ENCODE results near the gene PDGFRB. TPM values are rescaled to one million over a fixed set of nuclear protein-coding genes. Genes with fewer than 3 reads are reported as not detected.

Gene PDGFRB
- 21.0 and 31.1 TPM in 2 replicates for total RNA-seq (2014; rRNA removed; shearing (Covaris generic))

- DNase-seq (ENCODE audit: low spot score), result no peak
- in situ Hi-C loops (cut with HindIII; ENCODE audit: low sequenced_read_pairs), result no loop called here
Observed at GRCh38 chr5:150155258-150156026, at the start of gene PDGFRB. PDGFRB (minus strand) TSS chr5:150155845; CDS start chr5:150137047, 18,798 bp downstream.

DNA sequence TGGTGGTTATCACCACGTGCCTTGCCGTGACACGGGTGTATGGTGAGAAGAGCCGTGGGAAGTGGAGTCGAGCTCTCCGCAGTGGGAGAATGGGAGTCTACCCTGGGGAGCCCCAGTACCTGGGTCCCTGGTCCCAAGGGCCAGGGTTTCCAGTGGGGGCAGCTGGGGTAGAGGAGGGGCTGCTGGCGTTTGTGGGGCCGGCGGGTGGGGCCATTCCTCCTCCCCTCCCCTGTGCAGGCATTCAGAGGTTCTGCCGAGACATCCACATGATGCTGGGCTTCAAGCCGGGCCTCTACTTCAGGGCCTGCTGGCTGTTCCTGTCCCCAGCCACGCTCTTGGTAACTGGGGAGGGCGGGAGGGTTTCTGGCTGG is 48.9 kb upstream of the PDGFRB start:
- no peak for DNase-seq (ENCODE audit: low spot score)
- in situ Hi-C loops (cut with HindIII; ENCODE audit: low sequenced_read_pairs), result no loop called here

DNA sequence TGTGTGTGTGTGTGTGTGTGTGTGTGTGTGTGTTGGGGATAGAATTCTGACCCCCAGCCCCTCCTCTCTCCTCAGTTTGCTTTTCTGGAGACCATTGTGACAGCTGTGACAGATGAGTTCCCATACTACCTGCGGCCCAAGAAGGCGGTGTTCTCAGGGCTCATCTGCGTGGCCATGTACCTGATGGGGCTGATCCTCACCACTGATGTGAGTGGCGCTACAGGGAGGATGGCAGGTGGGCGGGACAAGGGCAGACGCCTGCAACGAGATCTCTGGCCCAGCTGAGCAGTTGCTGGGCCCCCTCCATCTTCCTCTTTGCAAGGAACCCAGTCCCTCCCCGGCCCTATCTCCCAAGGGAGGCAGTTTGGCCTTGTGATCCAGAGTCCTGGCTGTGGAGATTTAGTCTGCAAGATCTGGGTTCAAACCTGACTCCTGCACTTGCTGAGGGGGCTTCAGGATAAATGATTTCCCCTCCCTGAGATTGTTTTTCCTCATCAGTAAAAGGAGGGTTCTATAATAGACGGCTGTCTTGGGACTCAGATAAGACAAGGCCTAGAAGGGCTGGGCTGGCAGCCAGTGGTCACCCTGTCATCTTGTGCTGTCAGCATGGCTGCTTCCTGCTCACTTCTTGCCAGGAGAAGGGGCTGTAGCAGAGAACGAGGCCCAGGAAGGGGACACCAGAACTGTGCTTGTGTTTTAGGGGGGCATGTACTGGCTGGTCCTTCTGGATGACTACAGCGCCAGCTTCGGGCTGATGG is 48.4 kb upstream of the PDGFRB start:
- peak; percentile 47 for DNase-seq (ENCODE audit: low spot score)
- in situ Hi-C loops (cut with HindIII; ENCODE audit: low sequenced_read_pairs), result no loop called here

DNA sequence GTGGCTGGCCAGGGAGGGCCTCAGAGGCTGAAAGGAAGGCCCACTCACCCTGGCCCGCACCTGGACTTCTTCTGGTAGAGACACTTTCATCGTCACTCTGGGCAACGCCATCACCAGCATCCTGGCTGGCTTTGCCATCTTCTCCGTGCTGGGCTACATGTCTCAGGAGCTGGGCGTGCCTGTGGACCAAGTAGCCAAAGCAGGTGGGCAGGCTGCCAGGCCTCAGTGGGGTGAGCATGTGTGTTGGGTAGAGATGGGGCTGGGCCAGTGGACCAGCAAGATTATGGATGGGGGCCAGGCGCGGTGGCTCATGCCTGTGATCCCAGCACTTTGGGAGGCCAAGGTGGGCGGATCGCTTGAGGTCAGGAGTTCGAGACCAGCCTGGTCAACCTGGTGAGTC is 46.9 kb upstream of the PDGFRB start:
- in situ Hi-C loops (cut with HindIII; ENCODE audit: low sequenced_read_pairs), result no loop called here
- DNase-seq (ENCODE audit: low spot score), result peak; percentile 83

GRCh38 chr5:150197476-150197875 is 41.8 kb upstream of the PDGFRB start:
- in situ Hi-C loops (cut with HindIII; ENCODE audit: low sequenced_read_pairs), result no loop called here
- no peak for DNase-seq (ENCODE audit: low spot score)

DNA sequence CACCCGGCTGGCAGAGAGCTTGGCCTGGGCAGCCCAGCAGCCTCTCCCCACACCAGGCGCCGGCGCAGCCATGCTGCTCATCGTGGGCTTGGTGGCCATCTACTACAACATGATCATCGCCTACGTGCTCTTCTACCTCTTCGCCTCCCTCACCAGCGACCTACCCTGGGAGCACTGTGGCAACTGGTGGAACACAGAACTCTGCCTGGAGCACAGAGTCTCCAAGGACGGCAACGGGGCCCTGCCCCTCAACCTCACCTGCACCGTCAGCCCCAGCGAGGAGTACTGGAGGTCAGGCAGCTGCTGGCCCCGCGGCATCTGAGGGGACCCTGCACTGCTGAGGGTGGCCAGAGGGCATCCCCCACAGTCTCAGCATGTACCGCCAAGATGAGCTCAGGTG is 41.3 kb upstream of the PDGFRB start:
- in situ Hi-C loops (cut with HindIII; ENCODE audit: low sequenced_read_pairs), result no loop called here
- DNase-seq (ENCODE audit: low spot score), result no peak

- in situ Hi-C loops (cut with HindIII; ENCODE audit: low sequenced_read_pairs), result no loop called here
- DNase-seq (ENCODE audit: low spot score), result no peak
Observed at GRCh38 chr5:150196514-150196913, 40.9 kb upstream of the PDGFRB start.

GRCh38 chr5:150195736-150196485 is 40.3 kb upstream of the PDGFRB start:
- in situ Hi-C loops (cut with HindIII; ENCODE audit: low sequenced_read_pairs), result no loop called here

DNA sequence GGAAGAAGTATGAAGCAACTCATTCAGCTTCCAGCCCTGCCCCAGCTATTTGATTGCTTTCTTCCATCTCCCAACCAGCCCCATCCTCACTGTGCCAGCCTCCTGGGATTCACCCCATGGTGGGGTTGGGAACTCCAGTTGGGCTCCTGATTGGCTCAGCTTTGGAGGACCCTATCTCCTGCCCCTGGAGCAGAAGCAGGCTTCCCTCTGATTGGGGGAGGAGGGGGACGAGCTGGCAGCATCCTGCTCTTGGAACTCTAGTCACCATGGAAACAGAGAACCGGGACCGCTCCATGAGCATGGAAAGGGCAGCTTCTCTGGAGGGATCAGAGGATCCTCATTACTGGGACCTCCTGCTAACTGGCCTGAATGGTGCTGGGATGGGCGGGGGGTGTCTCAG is 36.8 kb upstream of the PDGFRB start:
- in situ Hi-C loops (cut with HindIII; ENCODE audit: low sequenced_read_pairs), result no loop called here
- peak; percentile 77 for DNase-seq (ENCODE audit: low spot score)

More at GRCh38 chr5:150195736-150196485, 40.3 kb upstream of the PDGFRB start:
- DNase-seq (ENCODE audit: low spot score), result no peak

DNA sequence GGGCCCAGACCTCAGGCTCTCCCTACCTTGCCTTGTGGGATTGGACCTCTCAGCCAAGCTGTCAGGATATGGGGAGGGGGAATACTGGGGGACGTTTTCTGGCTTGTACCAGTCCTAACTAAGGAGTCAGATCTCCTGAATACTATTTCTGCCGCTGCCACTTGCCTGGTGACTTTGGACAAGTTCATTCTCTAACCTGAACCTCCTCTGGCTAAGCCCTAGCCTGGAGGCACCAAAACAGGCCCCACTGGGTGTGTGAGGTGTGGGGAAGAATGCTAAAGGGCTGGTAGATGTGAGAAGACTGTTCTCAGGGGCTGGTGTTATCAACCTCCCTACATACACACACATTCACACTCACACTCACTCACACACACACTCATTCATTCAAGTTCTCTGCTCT is 35.3 kb upstream of the PDGFRB start:
- DNase-seq (ENCODE audit: low spot score), result peak; percentile 53
- in situ Hi-C loops (cut with HindIII; ENCODE audit: low sequenced_read_pairs), result no loop called here

DNA sequence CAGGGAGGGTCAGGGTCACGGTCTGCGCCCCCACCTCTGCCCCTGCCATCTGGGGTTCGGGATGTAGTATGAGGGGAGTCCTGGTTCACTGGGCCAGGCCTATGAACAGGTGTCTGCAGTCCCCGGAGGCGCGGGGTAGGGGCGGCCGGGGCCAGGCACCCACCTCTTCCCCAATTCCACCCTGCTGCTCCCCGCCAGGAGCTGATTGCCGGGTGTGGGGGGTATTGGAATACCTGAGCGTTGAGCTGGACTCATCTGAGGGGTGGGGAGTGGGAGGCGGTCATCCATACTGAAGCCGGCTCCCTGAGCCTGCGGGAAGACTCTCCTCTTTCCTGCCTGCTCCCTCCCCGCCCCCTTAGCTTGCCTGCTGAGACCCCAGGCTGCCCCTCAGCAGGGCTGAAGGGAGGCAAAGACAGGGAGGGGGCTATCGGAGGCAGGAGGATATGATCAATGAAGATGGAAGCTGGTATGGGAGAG is 34.9 kb upstream of the PDGFRB start:
- peak; percentile 18 for DNase-seq (ENCODE audit: low spot score)
- in situ Hi-C loops (cut with HindIII; ENCODE audit: low sequenced_read_pairs), result no loop called here

DNA sequence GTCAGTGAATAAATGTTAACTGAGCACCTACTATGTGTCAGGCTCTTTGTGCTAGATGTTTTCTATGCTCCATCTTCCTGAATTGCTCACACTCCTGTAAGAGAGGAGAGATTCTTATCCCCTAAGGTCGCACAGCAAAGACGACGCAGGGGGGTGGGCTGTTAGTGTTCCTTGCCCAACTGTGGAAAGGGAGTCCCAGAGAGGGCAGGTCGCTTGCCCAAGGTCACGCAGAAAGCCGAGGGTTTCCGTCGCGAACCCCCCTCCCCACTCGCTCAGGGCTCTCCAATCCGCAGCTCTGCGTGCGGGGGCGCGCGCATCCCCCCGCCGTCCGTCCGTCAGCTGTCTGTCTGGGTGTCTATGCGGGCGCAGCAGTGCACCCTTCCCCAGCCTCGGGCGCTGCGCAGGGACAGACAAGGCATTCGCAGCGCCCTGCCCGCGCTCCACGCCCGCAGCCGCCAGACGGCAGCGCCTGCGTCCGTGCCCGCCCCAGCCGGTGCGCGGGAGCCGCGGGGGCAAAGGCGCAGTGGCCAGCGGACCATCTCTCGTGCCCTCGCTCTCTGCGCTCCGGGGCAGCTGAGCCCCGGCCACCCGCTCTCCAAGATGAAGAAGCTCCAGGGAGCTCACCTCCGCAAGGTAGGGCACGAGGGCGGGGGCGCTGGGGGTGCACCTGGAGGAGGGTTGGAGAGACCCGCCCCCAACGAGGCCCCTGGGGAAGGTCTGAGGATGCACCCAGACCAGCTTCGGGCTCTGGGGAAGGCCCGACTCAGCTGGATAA is 34.3 kb upstream of the PDGFRB start, which contains the start of gene SLC6A7:
Gene SLC6A7 (plus strand): TSS at position 335 of the 775 bp plus-strand sequence. CDS start 266 bp downstream, at position 601.
- in situ Hi-C loops (cut with HindIII; ENCODE audit: low sequenced_read_pairs), result no loop called here

DNA sequence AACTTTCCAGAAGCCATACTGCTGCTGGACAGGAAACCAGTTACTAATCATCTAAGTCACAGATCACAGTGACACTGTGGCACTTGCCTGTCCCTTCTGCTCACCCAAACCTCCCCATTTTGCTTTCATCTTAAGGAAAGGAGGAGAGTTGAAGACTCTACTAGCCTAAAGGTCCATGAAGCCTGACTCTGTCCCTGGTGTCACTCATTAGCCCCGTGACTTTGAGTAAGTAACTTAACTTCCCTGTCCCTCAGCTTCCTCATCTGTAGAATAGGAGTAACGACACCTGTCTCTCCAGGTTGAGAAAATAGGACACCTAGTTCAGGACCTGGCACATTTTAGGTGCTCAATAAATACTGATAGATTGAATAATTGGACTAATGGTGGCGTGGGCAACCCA is 33.7 kb upstream of the PDGFRB start:
- DNase-seq (ENCODE audit: low spot score), result peak; percentile 26
- in situ Hi-C loops (cut with HindIII; ENCODE audit: low sequenced_read_pairs), result no loop called here

More for the DNA sequence above, 34.3 kb upstream of the PDGFRB start, which contains the start of gene SLC6A7:
- DNase-seq (ENCODE audit: low spot score), result peak; percentile 53

DNA sequence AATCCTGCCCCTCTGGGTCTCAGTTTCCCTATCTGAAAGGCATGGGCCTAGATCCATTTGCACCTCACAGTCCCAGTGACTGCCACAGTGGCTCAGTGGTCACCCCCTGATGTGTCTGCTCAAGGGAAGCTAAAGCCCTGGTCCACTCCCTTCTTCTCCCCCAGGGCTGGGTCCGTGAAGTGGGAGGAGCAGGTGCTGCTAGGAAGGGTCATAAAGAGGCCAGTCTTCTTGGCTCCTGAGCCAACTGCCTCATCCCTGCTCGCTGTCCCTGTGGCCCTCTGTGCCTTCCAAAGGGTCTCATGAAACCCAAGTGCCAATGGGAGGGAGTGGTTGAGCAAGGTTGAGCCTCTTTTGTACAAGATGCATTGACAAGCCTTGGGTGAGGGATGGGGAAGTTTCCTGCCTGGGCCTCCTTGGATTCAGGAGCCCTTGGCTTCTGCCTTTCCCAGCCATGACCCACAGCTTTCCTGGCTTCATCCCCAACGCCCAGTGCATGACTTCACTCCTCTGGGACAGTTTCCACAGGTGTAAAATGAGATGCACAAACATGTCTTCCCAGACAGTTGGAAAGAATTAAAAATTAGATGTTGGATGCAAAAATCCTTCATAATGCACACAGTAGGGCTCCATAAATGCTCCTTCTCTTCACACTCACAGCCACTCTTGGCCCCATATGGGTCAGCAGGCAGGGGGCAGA is 32.6 kb upstream of the PDGFRB start:
- in situ Hi-C loops (cut with HindIII; ENCODE audit: low sequenced_read_pairs), result no loop called here
- DNase-seq (ENCODE audit: low spot score), result no peak

- in situ Hi-C loops (cut with HindIII; ENCODE audit: low sequenced_read_pairs), result no loop called here
- DNase-seq (ENCODE audit: low spot score), result peak; percentile 94
Observed at GRCh38 chr5:150186897-150187296, 31.3 kb upstream of the PDGFRB start.

GRCh38 chr5:150186137-150186536 is 30.5 kb upstream of the PDGFRB start:
- DNase-seq (ENCODE audit: low spot score), result no peak
- in situ Hi-C loops (cut with HindIII; ENCODE audit: low sequenced_read_pairs), result no loop called here

DNA sequence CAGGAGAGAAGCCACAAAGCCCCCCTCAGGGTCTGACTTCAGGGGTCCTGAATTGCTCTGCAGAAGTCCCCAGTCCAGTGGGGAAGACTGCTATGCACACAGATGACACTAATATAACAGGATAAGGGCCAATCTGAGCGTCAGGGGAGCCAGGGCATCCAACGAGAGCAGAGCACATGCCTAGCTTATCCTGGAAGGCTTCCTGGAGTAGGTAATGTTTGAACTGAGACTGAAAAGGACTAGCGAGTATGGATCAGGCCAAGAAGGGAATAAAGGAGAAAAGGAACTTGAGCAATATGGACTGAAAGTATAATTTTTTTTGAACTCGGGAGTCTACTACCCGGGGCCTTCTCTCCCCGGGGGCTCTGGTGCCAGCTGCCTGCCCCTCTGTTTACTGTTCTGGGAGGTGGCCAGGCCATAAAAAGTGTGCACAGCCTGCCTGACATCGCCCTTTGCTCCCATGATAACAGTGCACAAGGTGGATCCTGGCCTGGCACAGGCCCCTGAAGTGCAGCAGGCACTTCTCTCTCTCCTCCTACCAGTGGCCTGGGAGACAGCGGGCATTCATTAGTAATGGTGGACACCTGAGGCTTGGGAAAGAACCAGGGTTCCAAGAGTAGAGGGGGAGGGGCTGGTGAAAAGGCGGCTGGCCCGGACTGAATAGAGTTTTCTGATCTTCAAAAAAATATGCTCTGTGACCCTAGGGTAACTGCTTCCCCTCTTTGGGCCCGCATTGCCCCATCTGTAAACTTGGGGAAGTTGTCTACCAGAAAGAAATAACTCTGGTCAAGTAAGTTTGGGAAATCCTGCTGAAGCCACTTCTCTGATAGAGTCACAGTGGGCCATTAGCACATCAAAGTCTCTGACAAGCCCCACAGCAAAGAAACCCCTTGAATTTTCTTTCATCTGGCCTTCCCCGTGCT is 29.6 kb upstream of the PDGFRB start:
- no peak for DNase-seq (ENCODE audit: low spot score)
- in situ Hi-C loops (cut with HindIII; ENCODE audit: low sequenced_read_pairs), result no loop called here
